ENCODE data around the gene OGFR. TPM values are rescaled to one million over a fixed set of nuclear protein-coding genes. Genes with fewer than 3 reads are reported as not detected.

Gene OGFR
- total RNA-seq, 1 experiment from 2014 or later = 57.4 TPM

GRCh38 chr20:62835931-62836861, 31.6 kb downstream of the OGFR start:
- no TSS peak for BruUV-seq (replicated peaks)
- intact Hi-C loops (cut with micrococcal nuclease; ENCODE audit: unreplicated experiment) = no loop called here
- no peak for DNase-seq
- H3K79me2 ChIP-seq (ENCODE audit: low read depth) = no peaks in the 10 kb centered on the region
- no peak for TF ChIP-seq CTCF (conservative IDR thresholded peaks at IDR 0.05)
- no peak for TF ChIP-seq EZH2 (IDR thresholded peaks at IDR 0.05; ENCODE audit: low read depth)
- no peaks in the 10 kb centered on the region for H3K9me3 ChIP-seq (ENCODE audit: insufficient read depth, low read depth)
- peaks cover 39% of the 10 kb centered on the region for H3K4me1 ChIP-seq (replicated peaks; ENCODE audit: insufficient read depth)
- H3K4me2 ChIP-seq = no peak overlapping the region
- no peaks in the 10 kb centered on the region for H3K36me3 ChIP-seq (ENCODE audit: low read depth)
- CTCF ChIA-PET = no interaction called here
- H3K27ac ChIP-seq = no peak overlapping the region
- H4K20me1 ChIP-seq (ENCODE audit: insufficient read depth) = no peaks in the 10 kb centered on the region
- no peak overlapping the region for H2AFZ ChIP-seq
- POLR2A ChIA-PET (ENCODE audit: unreplicated experiment) = no interaction called here
- no peaks in the 10 kb centered on the region for H3K9me2 ChIP-seq (ENCODE audit: insufficient read depth)
- H3F3A ChIP-seq (ENCODE audit: insufficient read depth, low read depth) = peaks cover 22% of the 10 kb centered on the region; the same call in 1 of the 2 replicates
- H3K4me3 ChIP-seq = no peak overlapping the region
- H3K27me3 ChIP-seq (ENCODE audit: insufficient read depth, low read depth) = no peaks in the 10 kb centered on the region

GRCh38 chr20:62836967-62837490, 32.4 kb downstream of the OGFR start:
- no TSS peak for BruUV-seq (replicated peaks)
- TF ChIP-seq EZH2 (IDR thresholded peaks at IDR 0.05; ENCODE audit: low read depth) (no peak), CTCF (conservative IDR thresholded peaks at IDR 0.05) (no peak)
- Histone ChIP-seq H2AFZ (no peak overlapping the region), H3K4me1 (replicated peaks; ENCODE audit: insufficient read depth) (peaks cover 31% of the 10 kb centered on the region), H3K9me2 (ENCODE audit: insufficient read depth) (no peaks in the 10 kb centered on the region), H3K36me3 (ENCODE audit: low read depth) (no peaks in the 10 kb centered on the region), H3K79me2 (ENCODE audit: low read depth) (no peaks in the 10 kb centered on the region), H3K27me3 (ENCODE audit: insufficient read depth, low read depth) (no peaks in the 10 kb centered on the region), H3K27ac (no peak overlapping the region), H4K20me1 (ENCODE audit: insufficient read depth) (no peaks in the 10 kb centered on the region), H3K9me3 (ENCODE audit: insufficient read depth, low read depth) (no peaks in the 10 kb centered on the region), H3K4me3 (no peak overlapping the region), H3K4me2 (no peak overlapping the region), H3F3A (ENCODE audit: insufficient read depth, low read depth) (peaks cover 21% of the 10 kb centered on the region; the same call in 1 of the 2 replicates)
- no peak for DNase-seq
- ChIA-PET CTCF (no interaction called here), POLR2A (ENCODE audit: unreplicated experiment) (no interaction called here)
- intact Hi-C loops (cut with micrococcal nuclease; ENCODE audit: unreplicated experiment) = no loop called here

- H3K4me1 ChIP-seq (replicated peaks; ENCODE audit: insufficient read depth) = peaks cover 24% of the 10 kb centered on the region
- ChIA-PET CTCF (no interaction called here), POLR2A (ENCODE audit: unreplicated experiment) (no interaction called here)
- no peak for DNase-seq
- BruUV-seq (replicated peaks) = no TSS peak
- peak overlapping the region; percentile 14 for H3K4me2 ChIP-seq
- no peaks in the 10 kb centered on the region for H3K79me2 ChIP-seq (ENCODE audit: low read depth)
- no peak overlapping the region for H2AFZ ChIP-seq
- H4K20me1 ChIP-seq (ENCODE audit: insufficient read depth) = no peaks in the 10 kb centered on the region
- no peaks in the 10 kb centered on the region for H3K36me3 ChIP-seq (ENCODE audit: low read depth)
- intact Hi-C loops (cut with micrococcal nuclease; ENCODE audit: unreplicated experiment) = no loop called here
- H3K27me3 ChIP-seq (ENCODE audit: insufficient read depth, low read depth) = no peaks in the 10 kb centered on the region
- H3K9me2 ChIP-seq (ENCODE audit: insufficient read depth) = no peaks in the 10 kb centered on the region
- TF ChIP-seq EZH2 (IDR thresholded peaks at IDR 0.05; ENCODE audit: low read depth) (no peak), CTCF (conservative IDR thresholded peaks at IDR 0.05) (no peak)
- no peaks in the 10 kb centered on the region for H3K9me3 ChIP-seq (ENCODE audit: insufficient read depth, low read depth)
- H3K4me3 ChIP-seq = no peak overlapping the region
- no peak overlapping the region for H3K27ac ChIP-seq
- peaks cover 21% of the 10 kb centered on the region; the same call in 1 of the 2 replicates for H3F3A ChIP-seq (ENCODE audit: insufficient read depth, low read depth)
Observed at GRCh38 chr20:62837790-62838127, 33.1 kb downstream of the OGFR start.
